ENCODE results near the gene RPP25.

DNA sequence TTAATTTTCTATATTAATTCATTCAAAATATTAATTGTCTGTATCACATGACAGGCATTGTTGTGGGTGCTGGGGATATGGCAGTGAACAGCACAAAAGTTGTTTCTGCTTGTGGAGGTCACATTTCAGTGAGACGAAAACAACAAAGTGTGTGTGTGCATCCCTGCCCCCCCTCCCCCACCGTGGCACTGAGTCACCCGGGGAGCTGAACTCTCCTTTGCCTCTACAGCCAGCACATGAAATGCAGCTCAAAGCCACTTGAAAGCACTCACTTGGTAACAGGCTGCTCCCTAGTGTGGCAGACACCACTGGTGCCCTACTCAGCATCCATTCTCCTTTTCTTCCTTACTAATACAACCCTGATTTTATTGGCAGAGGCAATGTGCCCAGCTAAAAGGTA, 21.9 kb upstream of the RPP25 start:
- TF ChIP-seq POLR2AphosphoS5 (IDR thresholded peaks at IDR 0.05; ENCODE audit: low read depth, low read length): no peak
- no peak for TF ChIP-seq POLR2A (IDR thresholded peaks at IDR 0.05; ENCODE audit: low read depth, low read length)
- TF ChIP-seq TAF1 (IDR thresholded peaks at IDR 0.05; ENCODE audit: low read depth, low read length): no peak
